Suprapubic skin (tissue), 4 donors: ENCODE measurements around the gene GMEB2. TPM values are rescaled to one million over a fixed set of nuclear protein-coding genes. Genes with fewer than 3 reads are reported as not detected.
A peak's percentile ranks its signal among the peaks of the same experiment; 100 is the strongest.

Experiments used
- DNase-seq, 2 donors: peaks; one replicate each; pipeline ENCODE4 v3.0.0-alpha.2; 2019; ENCODE audit warnings: low spot score in 2 of 2
- H3K27ac ChIP-seq: fragments of 200-600 bp; sonication (generic); one replicate; pipeline ENCODE4 v1.5.1; 2019
- H3K27me3 ChIP-seq: fragments of 200-600 bp; sonication (generic); one replicate; pipeline ENCODE4 v1.5.1; 2019
- H3K36me3 ChIP-seq: fragments of 200-600 bp; sonication (generic); one replicate; pipeline ENCODE4 v1.5.1; 2019
- H3K4me1 ChIP-seq: fragments of 200-600 bp; sonication (generic); one replicate; pipeline ENCODE4 v1.5.1; 2019
- H3K4me3 ChIP-seq: fragments of 200-600 bp; sonication (generic); one replicate; pipeline ENCODE4 v1.5.1; 2019; ENCODE audit warnings: mild to moderate bottlenecking
- H3K9me3 ChIP-seq: fragments of 200-600 bp; sonication (generic); one replicate; pipeline ENCODE4 v1.5.1; 2019
- CTCF ChIP-seq, 2 donors: fragments of 200-600 bp in 1 of 2; fragments of 450-650 bp in 1 of 2; sonication (generic) in 1 of 2; IDR thresholded peaks; one replicate each; pipeline ENCODE4 v1.5.1; 2016 to 2019; ENCODE audit warnings: antibody characterized with exemption in 2 of 2, mild to moderate bottlenecking in 1 of 2, moderate library complexity in 1 of 2
- EP300 ChIP-seq: sonication (generic); formaldehyde crosslinking; IDR thresholded peaks from one replicate; pipeline ENCODE4 v1.6.1; 2017; ENCODE audit warnings: antibody characterized with exemption
- POLR2A ChIP-seq, 2 donors: fragments of 450-650 bp; IDR thresholded peaks; one replicate each; pipeline ENCODE4 v1.6.1; 2017; ENCODE audit warnings: antibody characterized with exemption in 2 of 2, mild to moderate bottlenecking in 2 of 2, moderate library complexity in 2 of 2
- POLR2AphosphoS5 ChIP-seq, 3 donors: sonication (generic); formaldehyde crosslinking; IDR thresholded peaks; one replicate each; pipeline ENCODE4 v1.6.1; 2017; ENCODE audit warnings: antibody characterized with exemption in 3 of 3
- WGBS: methylation state at CpG from one replicate; pipeline ENCODE4 v1.1.5; 2018; 5-methylcytosine and 5-hydroxymethylcytosine counted together
- total RNA-seq, 4 donors: library from RNA; depleted of rRNA; stranded (reverse); fragments of >200 nt; gene quantifications; one replicate each; pipeline ENCODE4 v1.1.0, GENCODE V29; 2016

The GMEB2 gene
- total RNA-seq, 4 donors from 2014 or later = 15.5 to 18.5 (median 16.4) TPM

GRCh38 chr20:63628246-63628975 is 1.5 kb upstream of the GMEB2 start:
- TF ChIP-seq CTCF (IDR thresholded peaks at IDR 0.05) (no peak), POLR2A (IDR thresholded peaks at IDR 0.05) (no peak), POLR2AphosphoS5 (IDR thresholded peaks at IDR 0.05) (no peak), EP300 (no peak)
- Histone ChIP-seq H3K9me3 (no peaks in the 10 kb centered on the region), H3K27me3 (no peaks in the 10 kb centered on the region), H3K4me1 (peaks cover 34% of the 10 kb centered on the region), H3K36me3 (no peaks in the 10 kb centered on the region), H3K4me3 (peak overlapping the region; percentile 98), H3K27ac (peak overlapping the region; percentile 93)
- 16% methylated on average over 22 of the region's 22 CpGs for WGBS
- no peak for DNase-seq

GRCh38 chr20:63627751-63628245 is 897 bp upstream of the GMEB2 start:
- no peaks in the 10 kb centered on the region for H3K27me3 ChIP-seq
- peak overlapping the region; percentile 98 for H3K4me3 ChIP-seq
- peak in 1 of 2 donors; percentile 78 for DNase-seq
- no peaks in the 10 kb centered on the region for H3K9me3 ChIP-seq
- TF ChIP-seq CTCF (IDR thresholded peaks at IDR 0.05) (no peak), POLR2A (IDR thresholded peaks at IDR 0.05) (no peak), EP300 (no peak), POLR2AphosphoS5 (IDR thresholded peaks at IDR 0.05) (no peak)
- H3K36me3 ChIP-seq = no peaks in the 10 kb centered on the region
- WGBS = 5% methylated on average over 28 of the region's 28 CpGs
- H3K27ac ChIP-seq = peak overlapping the region; percentile 93
- peaks cover 34% of the 10 kb centered on the region for H3K4me1 ChIP-seq

DNA sequence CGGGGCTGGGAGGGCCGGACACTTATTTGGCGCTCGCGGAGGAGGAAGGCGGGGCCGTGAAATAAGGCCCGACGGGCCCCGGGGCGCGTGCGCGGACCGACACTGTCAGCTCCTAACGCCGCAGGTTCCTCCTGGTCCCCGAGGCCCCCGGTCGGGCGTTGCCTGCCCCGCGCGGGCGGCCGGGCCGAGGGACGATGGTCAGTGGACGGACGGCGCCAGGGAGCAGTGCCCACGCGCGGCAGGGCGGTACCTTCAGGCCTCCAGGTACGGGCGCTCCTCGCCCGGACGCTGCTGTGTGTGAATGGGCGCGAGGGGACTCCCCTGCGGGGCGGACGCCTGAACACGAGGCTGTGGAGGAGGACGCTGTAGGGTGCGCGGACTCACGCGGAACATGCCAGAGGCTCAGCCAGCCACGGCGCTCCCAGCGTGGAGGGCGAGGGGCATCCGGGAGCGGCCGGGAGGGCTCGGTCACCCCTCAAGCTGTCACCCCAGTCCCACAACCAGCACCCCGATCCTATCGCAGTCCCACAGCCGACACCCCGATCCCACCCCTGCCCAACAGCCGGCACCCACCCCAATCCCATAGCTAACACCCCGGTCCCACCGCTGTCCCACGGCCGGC is 339 bp upstream of the GMEB2 start:
- peaks cover 34% of the 10 kb centered on the region for H3K4me1 ChIP-seq
- TF ChIP-seq EP300 (no peak), POLR2A (IDR thresholded peaks at IDR 0.05) (peak in 1 of 2 donors; percentile 40), CTCF (IDR thresholded peaks at IDR 0.05) (no peak), POLR2AphosphoS5 (IDR thresholded peaks at IDR 0.05) (peak in 1 of 3 donors; percentile 88)
- no peaks in the 10 kb centered on the region for H3K9me3 ChIP-seq
- peak overlapping the region; percentile 93 for H3K27ac ChIP-seq
- no peaks in the 10 kb centered on the region for H3K36me3 ChIP-seq
- 2% methylated on average over 8 of the region's 68 CpGs for WGBS
- H3K27me3 ChIP-seq = no peaks in the 10 kb centered on the region
- H3K4me3 ChIP-seq = peak overlapping the region; percentile 98
- DNase-seq = peak; percentile 97 to 98

DNA sequence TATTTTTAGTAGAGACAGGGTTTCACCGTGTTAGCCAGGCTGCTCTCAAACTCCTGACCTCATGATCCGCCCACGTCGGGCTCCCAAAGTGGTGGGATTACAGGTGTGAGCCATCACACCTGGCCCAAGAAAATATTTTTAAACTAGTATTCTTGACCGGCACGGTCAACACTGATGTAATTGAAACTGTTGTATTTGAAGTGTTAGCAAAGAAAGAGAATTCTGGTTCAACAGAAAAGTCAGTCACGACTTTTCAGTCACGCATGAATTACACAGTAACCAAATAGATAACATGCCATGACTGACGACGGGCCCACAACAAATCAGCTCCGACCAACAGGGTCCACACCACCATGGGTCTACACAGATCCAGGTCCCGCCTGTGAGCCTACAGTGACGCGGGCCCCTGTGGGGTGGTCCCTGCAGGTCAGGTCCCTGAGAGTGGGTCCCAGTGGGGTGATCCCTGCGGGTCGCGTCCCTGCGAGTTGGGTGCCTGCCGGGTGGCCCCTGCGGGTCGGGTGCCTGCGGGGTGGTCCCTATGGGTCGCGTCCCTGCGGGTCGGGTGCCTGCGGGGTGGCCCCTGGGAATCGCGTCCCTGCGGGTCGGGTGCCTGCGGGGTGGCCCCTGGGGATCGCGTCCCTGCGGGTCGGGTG is 1.0 kb downstream of the GMEB2 start:
- H3K27ac ChIP-seq = peak overlapping the region; percentile 93
- no peaks in the 10 kb centered on the region for H3K27me3 ChIP-seq
- 42% methylated on average over 13 of the region's 36 CpGs for WGBS
- peaks cover 30% of the 10 kb centered on the region for H3K4me1 ChIP-seq
- H3K4me3 ChIP-seq = peak overlapping the region; percentile 98
- no peak for DNase-seq
- TF ChIP-seq POLR2AphosphoS5 (IDR thresholded peaks at IDR 0.05) = no peak
- TF ChIP-seq CTCF (IDR thresholded peaks at IDR 0.05) = no peak
- no peak for TF ChIP-seq EP300
- no peak for TF ChIP-seq POLR2A (IDR thresholded peaks at IDR 0.05)
- no peaks in the 10 kb centered on the region for H3K9me3 ChIP-seq
- H3K36me3 ChIP-seq = no peaks in the 10 kb centered on the region

GRCh38 chr20:63624486-63624885 is 2.4 kb downstream of the GMEB2 start:
- 83% methylated on average over 15 of the region's 15 CpGs for WGBS
- Histone ChIP-seq H3K27me3 (no peaks in the 10 kb centered on the region), H3K27ac (no peak overlapping the region), H3K9me3 (no peaks in the 10 kb centered on the region), H3K4me1 (peaks cover 28% of the 10 kb centered on the region), H3K36me3 (no peaks in the 10 kb centered on the region), H3K4me3 (no peak overlapping the region)
- TF ChIP-seq POLR2AphosphoS5 (IDR thresholded peaks at IDR 0.05) = no peak
- no peak for TF ChIP-seq CTCF (IDR thresholded peaks at IDR 0.05)
- TF ChIP-seq EP300 = no peak
- no peak for TF ChIP-seq POLR2A (IDR thresholded peaks at IDR 0.05)
- DNase-seq = no peak
